HepG2 (cell line): ENCODE measurements around the gene MMP19. TPM values are rescaled to one million over a fixed set of nuclear protein-coding genes. Genes with fewer than 3 reads are reported as not detected.
A peak's percentile ranks its signal among the peaks of the same experiment; 100 is the strongest.

Experiments
- ATAC-seq: fragments of 200-7000 bp; cut with Tn5 transposase; 3 replicates; pipeline ENCODE4 v1.9.1; 2020; ENCODE audit warnings: mild to moderate bottlenecking, moderate library complexity
- BruUV-seq: library from RNA; stranded (reverse); fragments of 400-500 nt; replicated peaks from 2 replicates; lab custom pipeline; 2021; lab: Mats Ljungman, UMichigan
- CTCF ChIA-PET: fragments of 300-600 bp; formaldehyde crosslinking; extraction: SDS; loops from one replicate; lab custom pipeline; 2021; ENCODE audit warnings: low total read pairs, inconsistent platforms, low intra/inter-chr PET ratio; lab: Yijun Ruan, JAX
- POLR2A ChIA-PET: fragments of 350-600 bp; sonication (Branson Sonifier 250); formaldehyde crosslinking; loops from one replicate; lab custom pipeline; 2020; ENCODE audit warnings: antibody characterized with exemption, inconsistent platforms; lab: Yijun Ruan, JAX
- DNase-seq: peaks from one replicate; pipeline ENCODE4 v3.0.0-alpha.2; 2015; ENCODE audit warnings: low spot score
- FAIRE-seq: peaks from 3 replicates; lab custom pipeline; 2011; peaks lifted over from hg19 to GRCh38; lab: Jason Lieb, UNC
- H2AFZ ChIP-seq: one replicate; pipeline ENCODE4 v1.6.1; 2011; ENCODE audit warnings: low read length, inconsistent platforms
- H3K27ac ChIP-seq: fragments of 300-600 bp; 3 replicates; pipeline ENCODE4 v1.8.0; 2011; ENCODE audit warnings: mixed run types, mild to moderate bottlenecking, mixed read lengths, low read length, inconsistent platforms; ENCODE audit not compliant: insufficient read depth; ENCODE audit errors: extremely low read length
- H3K27me3 ChIP-seq, 2 experiments: fragments of 200-600 bp in 1 of 2; 2 replicates in 1 of 2; 3 replicates in 1 of 2; pipeline versions ENCODE4 v1.6.0 to v1.8.0; 2011; ENCODE audit warnings: low read length in 2 of 2, mild to moderate bottlenecking in 2 of 2, moderate library complexity in 2 of 2, inconsistent platforms in 1 of 2; ENCODE audit not compliant: insufficient read depth in 2 of 2, control insufficient read depth in 1 of 2
- H3K36me3 ChIP-seq, 2 experiments: fragments of 200-600 bp in 1 of 2; replicated peaks in 1 of 2; 2 replicates in 1 of 2; 3 replicates in 1 of 2; pipeline versions ENCODE4 v1.5.1 to v1.8.0; 2011; ENCODE audit warnings: low read length in 2 of 2, inconsistent platforms in 1 of 2; ENCODE audit not compliant: insufficient read depth in 2 of 2, control insufficient read depth in 1 of 2
- H3K4me1 ChIP-seq: 2 replicates; pipeline ENCODE4 v1.5.1; 2012; ENCODE audit warnings: low read length, inconsistent platforms; ENCODE audit not compliant: insufficient read depth
- H3K4me2 ChIP-seq: 2 replicates; pipeline ENCODE4 v1.6.0; 2011; ENCODE audit warnings: low read depth, low read length, inconsistent platforms
- H3K4me3 ChIP-seq, 3 experiments: fragments of 200-600 bp in 1 of 3; sonication (generic), shearing (Covaris generic) in 1 of 3; replicated peaks in 1 of 3; 2 replicates each; pipeline ENCODE4 v1.5.1; 2011 to 2016; ENCODE audit warnings: low read length in 3 of 3, inconsistent platforms in 2 of 3, low read depth in 2 of 3, mild to moderate bottlenecking in 2 of 3, control low read depth in 1 of 3, mixed read lengths in 1 of 3; ENCODE audit not compliant: insufficient read depth in 1 of 3
- H3K79me2 ChIP-seq: one replicate; pipeline ENCODE4 v1.6.1; 2011; ENCODE audit warnings: low read length, inconsistent platforms; ENCODE audit not compliant: insufficient read depth
- H3K9ac ChIP-seq: 2 replicates; pipeline ENCODE4 v1.6.0; 2011; ENCODE audit warnings: mild to moderate bottlenecking, low read depth, low read length, inconsistent platforms; ENCODE audit not compliant: insufficient read depth
- H3K9me3 ChIP-seq: 2 replicates; pipeline ENCODE4 v1.5.1; 2012; ENCODE audit warnings: mild to moderate bottlenecking, low read length
- H4K20me1 ChIP-seq: 2 replicates; pipeline ENCODE4 v1.6.0; 2011; ENCODE audit warnings: inconsistent platforms, mild to moderate bottlenecking, low read length, moderate library complexity; ENCODE audit not compliant: insufficient read depth
- ARNTL ChIP-seq: sonication (generic); formaldehyde crosslinking; IDR thresholded peaks from 2 replicates; pipeline ENCODE4 v1.4.0; 2020; ENCODE audit warnings: mild to moderate bottlenecking, missing genetic modification reagents
- ATRX ChIP-seq: sonication (generic); formaldehyde crosslinking; IDR thresholded peaks from 2 replicates; pipeline ENCODE4 v1.4.0; 2020; ENCODE audit warnings: missing genetic modification reagents, borderline replicate concordance
- CENPX ChIP-seq: sonication (generic); formaldehyde crosslinking; IDR thresholded peaks from 2 replicates; pipeline ENCODE4 v1.9.0; 2021; ENCODE audit warnings: mild to moderate bottlenecking, missing genetic modification reagents, moderate library complexity
- GATAD2A ChIP-seq: IDR thresholded peaks from 2 replicates; pipeline ENCODE4 v1.6.1; 2016
- HNRNPL ChIP-seq: fragments of 200-400 bp; formaldehyde crosslinking; IDR thresholded peaks from 2 replicates; pipeline ENCODE4 v1.6.1; 2017; ENCODE audit warnings: mild to moderate bottlenecking, low read depth, low read length
- MAZ ChIP-seq, 2 experiments: sonication (generic) in 1 of 2; formaldehyde crosslinking in 1 of 2; IDR thresholded peaks; 2 replicates each; pipeline versions ENCODE4 v1.5.0 to v1.6.1; 2012 to 2020; ENCODE audit warnings: low read depth in 2 of 2, mild to moderate bottlenecking in 2 of 2, borderline replicate concordance in 1 of 2, improper control_type of control experiment in 1 of 2, low read length in 1 of 2, missing genetic modification reagents in 1 of 2, moderate library complexity in 1 of 2
- MBNL3 ChIP-seq: fragments of 250-450 bp; sonication (Bioruptor Pico); conservative IDR thresholded peaks from 2 replicates; pipeline ENCODE4 v1.8.0; 2022; ENCODE audit warnings: mild to moderate bottlenecking, inconsistent platforms
- MYNN ChIP-seq: sonication (generic); formaldehyde crosslinking; IDR thresholded peaks from 2 replicates; pipeline ENCODE4 v1.4.0; 2020; ENCODE audit warnings: mild to moderate bottlenecking, low read depth, missing genetic modification reagents
- SKI ChIP-seq: fragments of 450-650 bp; IDR thresholded peaks from one replicate; pipeline ENCODE4 v1.6.1; 2018; ENCODE audit warnings: mild to moderate bottlenecking; ENCODE audit not compliant: partially characterized antibody
- SSRP1 ChIP-seq: IDR thresholded peaks from 2 replicates; pipeline ENCODE4 v1.6.1; 2016; ENCODE audit warnings: control low read depth
- TBP ChIP-seq: sonication (generic); formaldehyde crosslinking; IDR thresholded peaks from 2 replicates; pipeline ENCODE4 v1.5.0; 2020; ENCODE audit warnings: missing genetic modification reagents
- TEF ChIP-seq: sonication (generic); formaldehyde crosslinking; IDR thresholded peaks from 2 replicates; pipeline ENCODE4 v1.5.0; 2020; ENCODE audit warnings: missing genetic modification reagents
- UBTF ChIP-seq: sonication (generic); formaldehyde crosslinking; IDR thresholded peaks from 2 replicates; pipeline ENCODE4 v1.4.0; 2020; ENCODE audit warnings: mild to moderate bottlenecking, missing genetic modification reagents
- XBP1 ChIP-seq: sonication (generic); formaldehyde crosslinking; IDR thresholded peaks from 2 replicates; pipeline ENCODE4 v1.5.0; 2020; ENCODE audit warnings: missing genetic modification reagents
- ZBTB42 ChIP-seq: sonication (generic); formaldehyde crosslinking; IDR thresholded peaks from 2 replicates; pipeline ENCODE4 v1.5.0; 2020; ENCODE audit warnings: mild to moderate bottlenecking, missing genetic modification reagents
- ZEB1 ChIP-seq: IDR thresholded peaks from 2 replicates; pipeline ENCODE4 v1.6.1; 2012; ENCODE audit warnings: mild to moderate bottlenecking, low read depth, inconsistent platforms; ENCODE audit not compliant: insufficient replicate concordance
- ZNF282 ChIP-seq: fragments of 450-650 bp; IDR thresholded peaks from 2 replicates; pipeline ENCODE4 v1.6.1; 2018; ENCODE audit not compliant: partially characterized antibody
- ZNF329 ChIP-seq: sonication (generic); formaldehyde crosslinking; IDR thresholded peaks from 2 replicates; pipeline ENCODE4 v1.9.0; 2021; ENCODE audit warnings: low read depth, mild to moderate bottlenecking, missing genetic modification reagents
- ZNF605 ChIP-seq: sonication (generic); formaldehyde crosslinking; IDR thresholded peaks from 2 replicates; pipeline ENCODE4 v1.8.0; 2022; ENCODE audit warnings: mild to moderate bottlenecking, missing genetic modification reagents
- ZNF639 ChIP-seq: conservative IDR thresholded peaks from 2 replicates; pipeline ENCODE4 v1.6.1; 2018; ENCODE audit warnings: missing genetic modification reagents
- WGBS: methylation state at CpG from one replicate; pipeline ENCODE4 v1.1.6; 2017; ENCODE audit warnings: low lambda C conversion rate; 5-methylcytosine and 5-hydroxymethylcytosine counted together
- in situ Hi-C: cut with HindIII; loops from 2 replicates; pipeline ENCODE4 v1.10.0; 2017; ENCODE audit warnings: low pct_unique_long_range_greater_than_20kb; ENCODE audit not compliant: extremely low pct_ligation_motif_present
- intact Hi-C: fragments of 100-400 bp; cut with micrococcal nuclease; formaldehyde crosslinking; loops from one replicate; pipeline ENCODE4 v1.10.0; 2022; ENCODE audit not compliant: unreplicated experiment
- polyA plus RNA-seq, 8 experiments: library from polyadenylated mRNA; depleted of rRNA in 3 of 8; stranded (reverse) in 7 of 8; unstranded in 1 of 8; fragments of >200 nt; fragmentation: Illumina TruSeq in 4 of 8; extraction: Trizol in 4 of 8; gene quantifications; 2 replicates each; pipeline versions ENCODE4 v1.2.1 to v1.2.3, GENCODE V29; 2011 to 2016; ENCODE audit warnings: low read depth in 4 of 8, missing spikeins in 1 of 8, mixed read lengths in 1 of 8; ENCODE audit not compliant: insufficient read depth in 1 of 8
- total RNA-seq, 5 experiments: library from RNA; depleted of rRNA; stranded (reverse); fragments of >200 nt; fragmentation: Illumina TruSeq; extraction: Trizol; gene quantifications; 2 replicates each; pipeline ENCODE4 v1.2.3, GENCODE V29; 2016; ENCODE audit warnings: low read depth in 1 of 5

Gene MMP19
- total and polyA plus RNA-seq, 2 of the 13 experiments (the other 11 are each of a cell fraction or from before 2014, with no cell fraction given): 0.07 to 0.08 TPM

- TF ChIP-seq ZNF639 (CRISPR knock-in tag): no peak
- TF ChIP-seq ZNF282: no peak
- TF ChIP-seq CENPX (CRISPR knock-in tag): no peak
- no peak for TF ChIP-seq MBNL3
Observed at GRCh38 chr12:55852740-55853139, 10.0 kb upstream of the MMP19 start (continued).

GRCh38 chr12:55850893-55851292, 8.2 kb upstream of the MMP19 start:
- Histone ChIP-seq H2AFZ (no peak overlapping the region), H3K4me3 (no peak overlapping the region), H3K36me3 (no peaks in the 10 kb centered on the region), H3K9ac (no peak overlapping the region), H3K79me2 (no peaks in the 10 kb centered on the region), H3K27me3 (peaks cover 1 to 15% of the 10 kb centered on the region in 2 experiments; a peak in 3 of 5 replicates), H4K20me1 (no peaks in the 10 kb centered on the region), H3K4me2 (no peak overlapping the region), H3K27ac (no peak overlapping the region), H3K9me3 (no peaks in the 10 kb centered on the region), H3K4me1 (peaks cover 15% of the 10 kb centered on the region)
- BruUV-seq: no TSS peak
- POLR2A ChIA-PET: no interaction called here
- FAIRE-seq (no peak), DNase-seq (no peak), ATAC-seq (peak; percentile 26; the same call in 1 of the 3 replicates)
- intact Hi-C loops (no loop called here), in situ Hi-C loops (no loop called here)
- CTCF ChIA-PET: no interaction called here
- WGBS: 12% methylated on average over 3 of the region's 3 CpGs
- TF ChIP-seq ZBTB42 (CRISPR knock-in tag) (no peak), ZNF329 (no peak), SSRP1 (no peak), GATAD2A (CRISPR knock-in tag) (no peak), TBP (CRISPR knock-in tag) (no peak), ATRX (CRISPR knock-in tag) (no peak), ZNF639 (CRISPR knock-in tag) (no peak), MAZ (IDR thresholded peaks at IDR 0.05; ENCODE audit: borderline replicate concordance, low read depth, low read length) (no peak), MAZ (CRISPR knock-in tag; IDR thresholded peaks at IDR 0.05; ENCODE audit: low read depth) (no peak), ZNF605 (CRISPR knock-in tag) (no peak), ARNTL (CRISPR knock-in tag) (no peak), HNRNPL (no peak), MYNN (CRISPR knock-in tag) (no peak), XBP1 (no peak), TEF (CRISPR knock-in tag) (no peak), ZEB1 (no peak), UBTF (CRISPR knock-in tag) (no peak), SKI (no peak)
